ENCODE results near the gene SKIC8.

SKIC8 gene

GRCh38 chr15:78315686-78316282, 16.4 kb upstream of the SKIC8 start:
- TF ChIP-seq USF1 (IDR thresholded peaks at IDR 0.05) (no peak), RAD21 (IDR thresholded peaks at IDR 0.05; ENCODE audit: low read depth) (peak; percentile 51; the same call in 1 of the 2 replicates), TEAD4 (IDR thresholded peaks at IDR 0.05) (no peak), NFIC (IDR thresholded peaks at IDR 0.05) (no peak)

- TF ChIP-seq USF1 (IDR thresholded peaks at IDR 0.05) = no peak
- no peak for TF ChIP-seq TCF12 (IDR thresholded peaks at IDR 0.05; ENCODE audit: low read depth)
- TF ChIP-seq EP300 (IDR thresholded peaks at IDR 0.05; ENCODE audit: borderline replicate concordance) = no peak
- TF ChIP-seq FOXM1 (IDR thresholded peaks at IDR 0.05; ENCODE audit: borderline replicate concordance, low read depth) = no peak
- no peak for TF ChIP-seq REST (IDR thresholded peaks at IDR 0.05; ENCODE audit: low read depth)
- no peak for TF ChIP-seq RAD21 (IDR thresholded peaks at IDR 0.05; ENCODE audit: low read depth)
- no peak for TF ChIP-seq TEAD4 (IDR thresholded peaks at IDR 0.05)
- no peak for TF ChIP-seq ZBTB7A (IDR thresholded peaks at IDR 0.05; ENCODE audit: low read depth)
- TF ChIP-seq EGR1 (IDR thresholded peaks at IDR 0.05) = no peak
- no peak for TF ChIP-seq CEBPB (IDR thresholded peaks at IDR 0.05)
- TF ChIP-seq NFIC (IDR thresholded peaks at IDR 0.05) = no peak
- no peak for TF ChIP-seq CREB1 (IDR thresholded peaks at IDR 0.05; ENCODE audit: low read depth)
- TF ChIP-seq TAF1 (IDR thresholded peaks at IDR 0.05; ENCODE audit: low read depth) = no peak
- no peak for TF ChIP-seq MAX (IDR thresholded peaks at IDR 0.05)
- TF ChIP-seq YY1 (IDR thresholded peaks at IDR 0.05; ENCODE audit: low read depth) = no peak
Observed at GRCh38 chr15:78314181-78314581, 14.8 kb upstream of the SKIC8 start.

- TF ChIP-seq EP300 (IDR thresholded peaks at IDR 0.05; ENCODE audit: borderline replicate concordance) (no peak), NFIC (IDR thresholded peaks at IDR 0.05) (no peak), MAX (IDR thresholded peaks at IDR 0.05) (no peak), TCF12 (IDR thresholded peaks at IDR 0.05; ENCODE audit: low read depth) (no peak), TAF1 (IDR thresholded peaks at IDR 0.05; ENCODE audit: low read depth) (no peak), YY1 (IDR thresholded peaks at IDR 0.05; ENCODE audit: low read depth) (no peak), RAD21 (IDR thresholded peaks at IDR 0.05; ENCODE audit: low read depth) (no peak), CEBPB (IDR thresholded peaks at IDR 0.05) (no peak), REST (IDR thresholded peaks at IDR 0.05; ENCODE audit: low read depth) (no peak), FOXM1 (IDR thresholded peaks at IDR 0.05; ENCODE audit: borderline replicate concordance, low read depth) (no peak), ZBTB7A (IDR thresholded peaks at IDR 0.05; ENCODE audit: low read depth) (no peak)
Observed at GRCh38 chr15:78313383-78313782, 14.0 kb upstream of the SKIC8 start.

GRCh38 chr15:78312957-78313356, 13.5 kb upstream of the SKIC8 start:
- TF ChIP-seq RAD21 (IDR thresholded peaks at IDR 0.05; ENCODE audit: low read depth) (no peak), EGR1 (IDR thresholded peaks at IDR 0.05) (no peak), NFIC (IDR thresholded peaks at IDR 0.05) (no peak), ZBTB7A (IDR thresholded peaks at IDR 0.05; ENCODE audit: low read depth) (no peak), YY1 (IDR thresholded peaks at IDR 0.05; ENCODE audit: low read depth) (no peak), TCF12 (IDR thresholded peaks at IDR 0.05; ENCODE audit: low read depth) (no peak), CREB1 (IDR thresholded peaks at IDR 0.05; ENCODE audit: low read depth) (no peak), USF1 (IDR thresholded peaks at IDR 0.05) (no peak), CEBPB (IDR thresholded peaks at IDR 0.05) (no peak), FOXM1 (IDR thresholded peaks at IDR 0.05; ENCODE audit: borderline replicate concordance, low read depth) (no peak), EP300 (IDR thresholded peaks at IDR 0.05; ENCODE audit: borderline replicate concordance) (no peak), TAF1 (IDR thresholded peaks at IDR 0.05; ENCODE audit: low read depth) (no peak), REST (IDR thresholded peaks at IDR 0.05; ENCODE audit: low read depth) (no peak), MAX (IDR thresholded peaks at IDR 0.05) (no peak)

All from Ishikawa (cell line).